ENCODE results near the gene TWSG1.

TWSG1 gene

DNA sequence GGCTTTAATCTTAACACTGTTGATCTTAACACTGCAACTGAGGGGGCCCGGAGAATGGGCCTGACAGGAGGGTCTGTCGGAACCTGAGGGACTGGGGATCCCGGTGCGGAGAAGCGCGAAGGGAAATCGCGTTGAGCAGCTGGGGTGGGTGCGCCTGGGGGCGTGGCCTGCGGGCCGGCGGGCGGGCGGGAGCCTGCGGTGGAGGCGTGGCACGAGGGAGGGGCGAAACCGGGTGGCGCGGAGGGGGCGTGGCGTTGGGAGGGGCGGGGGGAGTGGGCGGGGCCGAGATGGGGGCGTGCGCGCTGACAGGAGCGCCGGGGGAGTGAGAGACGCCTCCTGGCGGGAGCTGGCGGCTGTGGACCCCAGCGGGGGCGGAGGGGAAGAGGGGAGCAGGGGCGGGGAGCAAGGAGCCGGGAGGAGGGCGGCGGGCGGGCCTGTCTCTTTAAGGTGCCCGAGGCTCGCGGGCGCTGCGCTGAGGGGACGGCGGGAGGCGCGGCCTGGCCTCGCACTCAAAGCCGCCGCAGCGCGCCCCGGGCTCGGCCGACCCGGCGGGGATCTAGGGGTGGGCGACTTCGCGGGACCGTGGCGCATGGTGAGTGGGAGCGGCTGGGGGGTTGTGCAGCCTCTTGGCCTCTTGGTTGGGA is at the start of gene TWSG1:
Gene TWSG1, plus strand, starts transcription at position 445 of the 644 bp plus-strand sequence. CDS start 2,457 bp downstream, outside the sequence.
- peak; percentile 54 to 59 for DNase-seq

GRCh38 chr18:9285604-9286003 is 49.0 kb upstream of the TWSG1 start:
- no peak for DNase-seq

- no peak for DNase-seq
These were observed 47.5 kb upstream of the TWSG1 start for GRCh38 chr18:9287036-9287435.

- no peak for DNase-seq
These were observed 44.9 kb upstream of the TWSG1 start for GRCh38 chr18:9289698-9290097.

DNA sequence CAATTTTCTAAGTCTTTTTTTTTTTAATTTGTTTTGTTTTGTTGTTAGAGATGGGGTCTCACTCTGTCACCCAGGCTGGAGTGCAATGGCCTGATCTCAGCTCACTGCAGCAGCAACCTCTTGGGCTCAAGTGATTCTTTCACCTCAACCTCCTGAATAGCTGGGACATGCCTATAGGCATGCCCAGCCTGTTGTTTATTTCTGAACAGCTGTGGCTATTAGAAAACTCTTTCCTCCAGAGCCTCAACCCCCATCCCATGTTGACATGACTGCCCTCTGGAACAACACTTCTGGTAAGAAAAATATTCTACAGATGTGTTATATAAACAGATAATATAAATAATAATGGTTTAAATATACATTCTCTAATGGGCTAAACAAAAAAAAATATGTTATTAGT is 44.4 kb upstream of the TWSG1 start:
- no peak for DNase-seq

GRCh38 chr18:9292047-9292446 is 42.5 kb upstream of the TWSG1 start:
- no peak for DNase-seq

GRCh38 chr18:9293948-9294347 is 40.6 kb upstream of the TWSG1 start:
- no peak for DNase-seq

DNA sequence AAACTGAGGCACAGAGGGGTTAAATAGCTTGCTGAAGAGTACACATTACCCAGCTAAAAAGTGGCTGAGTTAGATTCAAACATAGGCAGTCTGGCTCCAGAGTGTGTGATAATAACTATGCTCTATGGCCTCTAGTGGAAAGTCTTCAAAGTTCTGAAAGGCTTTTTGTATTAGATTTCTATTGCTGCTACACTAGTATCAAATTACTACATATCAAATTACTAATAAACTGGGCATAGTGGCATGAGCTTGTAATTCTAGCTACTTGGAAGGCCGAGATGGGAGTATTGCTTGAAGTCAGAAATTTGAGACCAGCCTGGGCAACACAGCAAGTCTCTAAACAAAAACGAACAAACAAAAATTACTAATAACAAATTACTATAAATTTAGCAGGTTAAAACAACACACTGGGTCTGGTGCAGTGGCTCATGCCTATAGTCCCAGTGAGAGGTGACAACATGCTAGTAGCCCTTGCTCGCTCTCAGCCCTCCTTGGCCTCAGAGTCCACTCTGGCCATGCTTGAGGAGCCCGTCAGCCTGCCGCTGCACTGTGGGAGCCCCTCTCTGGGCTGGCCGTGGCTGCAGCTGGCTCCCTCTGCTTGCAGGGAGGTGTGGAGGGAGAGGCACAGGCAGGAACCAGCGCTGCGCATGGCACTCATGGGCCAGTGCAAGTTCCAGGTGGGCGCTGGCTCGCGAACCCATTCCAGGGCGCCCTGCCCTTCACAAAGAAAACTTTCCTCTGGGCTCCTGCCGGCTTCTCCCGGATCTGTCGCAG is 38.2 kb upstream of the TWSG1 start:
- no peak for DNase-seq

- no peak for DNase-seq
These were observed 37.6 kb upstream of the TWSG1 start for GRCh38 chr18:9297007-9297393.

- no peak for DNase-seq
These were observed 30.0 kb upstream of the TWSG1 start for GRCh38 chr18:9304388-9305070.

DNA sequence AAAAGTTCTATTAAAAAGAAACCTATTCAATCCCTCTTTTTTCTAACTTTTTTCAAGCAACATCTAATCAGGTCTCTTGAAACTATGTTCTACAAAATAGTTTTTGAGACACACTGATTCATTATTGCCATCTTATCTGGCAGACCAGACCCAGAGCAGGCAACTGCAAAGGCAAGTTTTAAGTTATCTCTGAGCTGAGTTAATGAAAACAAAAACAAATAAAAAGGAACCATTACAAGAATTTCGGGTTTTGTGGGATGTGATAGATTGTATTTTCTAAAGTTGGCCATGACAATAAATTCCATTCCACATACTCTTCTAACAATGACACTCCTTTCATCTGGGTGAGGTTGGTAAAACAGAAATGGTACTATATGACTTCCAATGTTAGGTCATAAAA is 15.2 kb upstream of the TWSG1 start:
- DNase-seq = no peak

GRCh38 chr18:9321017-9321452 is 13.5 kb upstream of the TWSG1 start:
- no peak for DNase-seq

DNA sequence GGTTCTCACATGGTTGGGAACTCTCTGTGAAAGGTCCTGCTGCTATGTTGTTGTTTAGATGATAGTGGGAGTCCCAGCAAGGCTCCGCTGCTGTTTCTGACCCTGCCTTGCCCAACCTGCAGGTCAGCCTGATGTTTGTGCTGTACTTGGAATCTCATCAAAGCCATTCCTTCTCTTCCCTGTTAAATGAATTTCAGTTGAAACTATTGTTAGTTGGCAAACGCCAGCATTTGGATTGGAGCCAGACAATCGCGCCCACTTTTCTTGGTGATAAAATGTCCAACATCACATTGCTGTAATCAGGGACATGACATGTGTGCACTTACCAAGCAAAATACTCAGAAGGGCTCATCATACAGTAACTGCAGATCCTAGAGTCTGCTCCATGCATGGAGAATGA is 12.8 kb upstream of the TWSG1 start:
- DNase-seq = no peak

GRCh38 chr18:9322744-9323143 is 11.8 kb upstream of the TWSG1 start:
- no peak for DNase-seq

DNA sequence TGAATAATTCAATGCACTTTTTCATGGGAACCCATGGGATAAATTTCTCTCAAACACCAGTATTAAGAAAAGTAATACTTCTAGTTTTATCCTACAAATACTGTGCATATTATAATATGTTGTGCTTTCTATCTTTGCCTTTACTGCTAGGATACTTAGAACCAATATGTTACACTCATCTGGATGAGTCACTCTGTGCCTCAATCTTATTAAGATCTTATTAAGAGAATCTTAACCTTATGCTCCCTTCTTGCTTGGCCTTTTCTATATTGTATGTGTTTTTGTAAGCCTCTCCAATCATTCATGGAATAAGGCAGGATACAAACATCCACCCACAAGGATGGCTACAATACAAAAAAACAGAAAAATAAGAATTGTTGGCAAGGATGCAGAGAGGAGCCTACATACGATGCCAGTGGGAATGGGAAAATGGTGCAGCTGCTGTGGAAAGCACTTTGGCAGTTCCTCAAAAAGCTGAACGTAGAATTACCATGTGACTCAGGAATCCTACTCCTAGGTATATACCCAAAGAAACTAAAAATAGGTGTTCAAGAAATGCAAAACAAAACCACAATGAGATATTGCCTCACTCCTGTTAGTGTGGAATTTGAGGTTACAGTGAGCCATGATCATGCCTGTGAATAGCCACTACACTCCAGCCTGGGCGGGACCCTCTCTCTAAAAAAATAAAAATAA is 10.7 kb upstream of the TWSG1 start:
- DNase-seq = no peak

DNA sequence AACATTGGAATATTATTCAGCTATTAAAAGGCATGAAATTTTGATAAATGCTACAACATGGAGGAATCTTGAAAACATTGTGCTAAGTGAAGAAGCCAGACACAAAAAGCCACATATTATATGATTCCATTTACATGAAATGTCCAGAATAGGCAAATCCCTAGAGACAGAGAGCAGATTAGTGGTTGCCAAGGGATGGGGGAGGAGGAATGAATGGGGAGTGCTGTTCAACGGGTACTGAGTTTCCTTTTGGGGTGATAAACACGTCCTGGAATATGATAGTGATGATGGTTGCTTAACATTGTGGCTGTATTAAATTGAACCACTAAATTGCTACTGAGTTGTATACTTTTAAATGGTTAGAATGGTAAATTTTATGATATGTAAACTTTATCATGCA is 8.9 kb upstream of the TWSG1 start:
- DNase-seq = no peak

DNA sequence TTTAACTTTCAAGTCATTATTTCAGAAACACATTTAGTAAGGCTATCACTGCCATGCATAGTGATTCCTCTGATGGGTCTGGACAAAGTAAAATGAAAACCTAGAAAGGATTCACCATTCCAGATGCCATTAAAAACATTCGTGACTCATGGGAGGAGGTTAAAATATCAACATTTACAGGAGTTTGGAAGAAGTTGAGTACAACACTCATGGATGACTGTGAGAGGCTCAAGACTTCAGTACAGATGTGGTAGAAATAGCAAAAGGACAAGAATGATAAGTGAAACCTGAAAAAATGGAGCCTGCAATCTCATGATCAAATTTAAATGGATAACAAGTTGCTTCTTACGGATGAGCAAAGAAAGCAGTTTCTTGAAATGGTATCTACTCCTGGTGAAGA is 5.8 kb upstream of the TWSG1 start:
- DNase-seq = no peak

DNA sequence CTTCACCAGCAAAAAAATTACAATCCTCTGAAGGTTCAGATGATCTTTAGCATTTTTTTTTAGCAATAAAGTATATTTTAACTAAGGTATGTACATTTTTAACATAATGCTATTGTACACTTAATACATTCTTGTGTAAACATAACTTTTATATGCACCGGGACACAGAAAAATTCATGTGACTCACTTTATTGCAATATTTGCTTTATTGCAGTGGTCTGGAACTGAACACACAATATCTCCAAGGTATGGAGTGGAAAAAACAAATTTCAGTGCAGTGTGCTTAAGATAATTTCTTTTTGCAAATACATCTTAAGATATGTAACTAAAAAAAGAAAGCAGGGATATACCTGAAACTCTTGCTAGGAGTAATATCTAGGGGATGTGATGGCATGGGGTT is 5.1 kb upstream of the TWSG1 start:
- DNase-seq = no peak

DNA sequence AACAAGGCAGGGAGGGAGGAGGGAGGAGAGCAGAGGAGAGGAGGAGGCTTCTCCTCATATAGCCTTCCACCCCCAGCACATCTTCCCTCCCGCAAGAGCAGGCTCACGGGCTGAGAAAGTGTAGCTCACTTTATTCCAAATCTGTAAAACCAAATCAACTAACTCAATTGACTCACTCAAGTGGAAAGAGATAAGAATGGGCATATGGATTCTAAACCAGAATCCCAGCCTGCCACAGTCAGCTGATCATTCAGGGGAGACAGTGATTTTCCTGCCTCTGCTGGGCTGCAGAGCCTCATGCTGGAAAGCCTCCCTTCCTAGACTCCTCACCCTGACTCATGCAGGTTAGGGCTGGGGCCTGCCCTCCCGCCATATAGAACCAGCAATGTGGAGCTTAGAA is 4.2 kb upstream of the TWSG1 start:
- no peak for DNase-seq

GRCh38 chr18:9333441-9334328 is 888 bp upstream of the TWSG1 start:
- DNase-seq = no peak

DNA sequence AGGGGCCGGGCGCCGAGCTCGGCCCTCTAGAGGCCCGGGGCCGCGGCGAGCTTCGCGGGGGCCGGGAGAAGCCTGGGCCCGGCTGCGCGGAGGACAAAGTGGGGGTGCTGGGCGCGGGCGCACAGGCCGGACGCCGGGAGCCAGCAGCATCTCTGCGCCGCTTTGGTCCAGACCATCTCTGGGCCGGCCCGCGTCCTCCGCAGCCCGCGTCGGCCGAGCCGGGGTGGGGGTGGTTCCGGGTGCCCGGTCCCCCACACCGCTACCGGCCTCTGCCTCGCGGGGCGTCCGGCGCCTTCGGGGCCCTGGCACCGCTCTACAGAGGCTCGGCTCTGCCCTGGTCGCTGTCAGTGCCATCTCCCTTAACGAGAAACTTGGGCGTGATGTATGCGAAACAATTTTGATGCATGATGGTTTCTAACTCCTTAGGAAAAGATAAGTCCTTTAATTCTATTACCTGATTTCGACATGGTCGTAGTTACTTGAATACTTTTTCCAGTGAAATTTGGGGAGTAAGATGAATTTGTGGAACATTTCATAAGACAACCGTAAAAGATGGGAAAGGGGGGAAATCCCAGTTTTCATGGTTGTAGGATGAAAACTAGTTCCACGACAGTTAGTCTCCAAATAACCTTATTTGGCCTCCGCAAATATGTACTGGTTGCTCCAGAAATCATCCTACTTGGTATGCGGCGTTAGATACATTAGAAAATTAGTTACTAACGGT is 562 bp downstream of the TWSG1 start:
- DNase-seq = peak in 1 of 2 experiments; percentile 24

DNA sequence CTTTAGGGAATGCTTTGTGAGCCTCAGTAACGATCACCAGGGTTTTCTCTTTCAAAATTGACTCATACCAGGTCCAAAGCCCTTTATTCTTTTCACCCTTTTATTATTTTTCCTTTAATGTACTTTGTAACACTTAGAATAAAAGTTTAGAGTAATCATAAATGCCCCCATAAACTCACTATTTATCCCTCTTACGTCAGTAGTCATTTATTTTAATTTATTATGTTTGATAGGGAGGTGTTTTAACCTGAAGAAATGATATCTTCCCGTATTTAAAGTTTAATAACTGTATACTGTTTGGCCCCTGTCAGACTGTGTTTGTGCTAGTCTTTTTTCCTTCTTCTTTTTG is 1.1 kb downstream of the TWSG1 start:
- no peak for DNase-seq
